ENCODE measurements around the gene NME9.
"Not testable (repeated sequence)": the region's sequence is repeated elsewhere in the genome, so short reads cannot be mapped to it uniquely, and the experiment has no call there.

The NME9 gene

GRCh38 chr3:138329127-138329983, at the start of gene NME9:
TSS of gene NME9 (minus strand) at chr3:138329851. CDS start at chr3:138329335, 516 bp downstream.
- in situ Hi-C loops (cut with MboI; ENCODE audit: low sequenced_read_pairs), result no loop called here

DNA sequence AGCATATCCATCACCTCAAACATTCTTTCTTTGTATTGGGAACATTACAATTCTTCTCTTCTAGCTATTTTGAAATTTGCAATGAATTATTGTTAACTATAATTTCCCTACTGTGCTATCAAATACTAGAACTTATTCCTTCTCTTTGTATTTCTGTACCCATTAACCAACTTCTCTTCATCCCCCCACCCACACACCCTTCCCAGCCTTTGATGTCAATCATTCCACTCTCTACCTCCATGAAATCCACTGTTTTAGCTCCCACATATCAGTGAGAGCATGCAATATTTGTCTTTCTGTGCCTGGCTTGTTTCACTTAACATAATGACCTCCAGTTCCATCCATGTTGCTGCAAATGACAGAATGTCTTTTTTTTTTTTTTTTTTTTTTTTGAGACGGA, 49.3 kb upstream of the NME9 start:
- in situ Hi-C loops (cut with MboI; ENCODE audit: low sequenced_read_pairs), result no loop called here

DNA sequence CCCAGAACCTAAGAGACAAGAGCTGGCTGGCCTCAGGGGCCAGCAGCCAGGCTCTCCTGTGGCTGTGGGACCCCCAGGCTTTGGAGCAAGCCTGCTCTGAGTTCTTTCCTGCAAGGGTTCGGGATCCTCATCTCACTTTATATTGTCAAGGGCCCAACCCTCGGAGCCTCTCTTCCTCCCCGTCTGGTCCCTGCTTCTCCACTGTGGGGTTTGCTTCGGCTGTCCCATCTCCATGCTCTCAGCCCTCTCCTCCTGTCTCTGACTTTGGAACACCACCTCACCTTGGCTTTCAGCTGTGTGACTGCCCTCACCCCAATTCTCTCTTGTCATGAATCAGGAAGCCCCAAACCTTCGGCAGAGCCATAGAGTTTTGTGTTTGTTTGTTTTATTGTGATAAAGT, 48.7 kb upstream of the NME9 start:
- in situ Hi-C loops (cut with MboI; ENCODE audit: low sequenced_read_pairs), result no loop called here

- in situ Hi-C loops (cut with MboI; ENCODE audit: low sequenced_read_pairs), result no loop called here
Measured at GRCh38 chr3:138377804-138378203, 48.2 kb upstream of the NME9 start.

- in situ Hi-C loops (cut with MboI; ENCODE audit: low sequenced_read_pairs), result not testable (repeated sequence)
Measured at GRCh38 chr3:138377212-138377611, 47.6 kb upstream of the NME9 start.

DNA sequence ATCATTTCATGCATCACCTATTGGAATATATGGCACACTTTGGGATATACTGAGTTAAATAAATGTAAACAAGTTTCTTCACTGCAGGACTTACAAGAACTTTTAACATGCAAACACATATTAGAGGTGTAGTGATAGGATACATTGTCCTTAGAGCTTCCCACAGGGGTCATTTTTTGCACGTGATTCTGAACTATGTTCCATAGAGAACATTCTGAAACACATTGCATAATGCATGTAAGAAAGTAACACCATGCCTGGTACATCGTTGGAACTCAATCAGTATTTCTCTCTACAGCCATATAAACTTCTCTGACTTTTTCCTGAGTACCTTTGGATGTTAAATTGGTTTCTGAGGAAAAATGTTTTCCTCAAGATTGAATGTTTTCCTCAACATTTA, 47.0 kb upstream of the NME9 start:
- in situ Hi-C loops (cut with MboI; ENCODE audit: low sequenced_read_pairs), result no loop called here

DNA sequence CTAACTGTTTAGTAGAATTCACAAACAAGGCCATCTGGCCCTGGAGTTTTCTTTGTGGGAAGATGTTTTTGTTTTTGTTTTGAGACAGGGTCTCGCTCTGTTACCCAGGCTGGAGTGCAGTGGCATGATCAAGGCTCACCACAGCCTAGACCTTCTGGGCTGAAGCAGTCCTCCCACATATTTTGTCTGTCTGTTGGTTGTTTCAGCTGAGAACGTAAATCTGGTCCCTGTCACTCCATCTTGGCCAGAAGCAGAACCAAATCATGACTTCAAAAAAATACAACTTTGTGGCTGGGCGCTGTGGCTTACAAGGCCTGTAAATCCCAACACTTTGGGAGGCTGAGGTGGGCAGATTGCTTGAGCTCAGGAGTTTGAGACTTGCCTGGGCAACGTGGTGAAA, 45.8 kb upstream of the NME9 start:
- in situ Hi-C loops (cut with MboI; ENCODE audit: low sequenced_read_pairs), result no loop called here

DNA sequence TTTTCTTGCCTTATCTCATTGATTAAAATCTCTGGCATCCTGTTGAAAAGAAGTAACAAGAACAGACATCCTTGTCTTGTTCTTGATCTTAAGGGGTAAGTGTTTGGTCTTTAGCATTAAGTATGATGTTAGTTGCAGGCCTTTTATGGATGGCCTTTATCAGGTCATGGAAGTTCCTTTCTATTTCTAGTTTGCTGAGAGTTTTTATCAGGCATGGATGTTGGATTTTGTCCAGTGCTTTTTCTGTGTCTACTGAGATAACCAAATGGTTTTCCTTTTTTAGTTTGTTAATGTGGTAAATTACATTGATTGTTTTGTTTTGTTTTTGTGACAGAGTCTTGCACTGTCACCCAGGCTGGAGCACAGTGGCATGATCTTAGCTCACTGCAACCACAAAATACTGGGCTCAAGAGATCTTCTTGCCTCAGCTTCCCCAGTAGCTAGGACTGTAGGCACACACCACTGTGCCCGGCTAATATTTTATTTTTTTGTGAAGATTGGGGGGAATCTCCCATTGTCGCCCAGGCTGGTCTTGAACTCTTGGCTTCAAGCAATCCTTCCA, 45.0 kb upstream of the NME9 start:
- in situ Hi-C loops (cut with MboI; ENCODE audit: low sequenced_read_pairs), result no loop called here

- in situ Hi-C loops (cut with MboI; ENCODE audit: low sequenced_read_pairs), result no loop called here
Measured at GRCh38 chr3:138373736-138374094, 44.1 kb upstream of the NME9 start.

- in situ Hi-C loops (cut with MboI; ENCODE audit: low sequenced_read_pairs), result no loop called here
Measured at GRCh38 chr3:138373087-138373735, 43.6 kb upstream of the NME9 start.

DNA sequence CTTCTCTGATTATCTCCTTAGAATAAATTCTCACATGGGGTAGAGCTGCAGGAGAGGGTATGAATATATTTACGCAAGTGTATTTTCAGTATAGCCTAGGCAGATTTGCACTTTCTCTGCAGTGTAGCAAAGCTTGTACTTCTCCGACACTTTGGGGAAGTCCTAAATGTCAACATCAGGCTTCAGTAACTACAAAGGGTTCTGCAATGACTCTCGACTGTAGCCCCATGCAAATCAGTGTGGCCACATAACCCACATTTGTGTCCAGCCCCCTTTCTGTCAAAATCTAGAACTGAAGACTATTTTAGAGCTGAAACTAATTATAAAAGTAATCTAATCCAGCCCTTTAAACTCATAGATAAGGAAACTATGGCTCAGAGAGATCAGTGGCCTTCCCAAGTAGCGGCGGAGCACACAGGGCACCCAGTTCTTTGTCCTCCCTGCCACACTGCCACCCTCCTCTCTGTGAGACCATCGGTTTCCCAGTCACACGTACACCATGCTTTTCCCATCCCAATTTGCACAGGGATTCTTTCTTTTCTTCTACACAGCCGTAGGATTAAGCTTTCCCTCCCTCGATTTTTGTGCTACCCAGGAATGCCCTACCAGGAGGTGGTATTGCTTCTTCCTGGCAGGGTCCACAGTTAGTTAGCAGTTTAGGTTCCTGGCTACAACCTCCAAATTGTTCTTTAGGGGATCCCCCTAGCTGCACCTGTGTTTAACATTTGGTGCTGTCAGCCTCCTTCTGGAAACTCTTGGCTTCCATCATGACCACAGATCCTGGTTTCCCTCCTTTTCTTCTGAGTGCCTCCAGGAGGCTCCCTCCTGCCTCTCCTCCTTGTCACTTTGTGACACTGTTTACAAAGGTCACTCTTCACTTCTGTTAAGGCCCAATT, 41.7 kb upstream of the NME9 start:
- in situ Hi-C loops (cut with MboI; ENCODE audit: low sequenced_read_pairs), result no loop called here

DNA sequence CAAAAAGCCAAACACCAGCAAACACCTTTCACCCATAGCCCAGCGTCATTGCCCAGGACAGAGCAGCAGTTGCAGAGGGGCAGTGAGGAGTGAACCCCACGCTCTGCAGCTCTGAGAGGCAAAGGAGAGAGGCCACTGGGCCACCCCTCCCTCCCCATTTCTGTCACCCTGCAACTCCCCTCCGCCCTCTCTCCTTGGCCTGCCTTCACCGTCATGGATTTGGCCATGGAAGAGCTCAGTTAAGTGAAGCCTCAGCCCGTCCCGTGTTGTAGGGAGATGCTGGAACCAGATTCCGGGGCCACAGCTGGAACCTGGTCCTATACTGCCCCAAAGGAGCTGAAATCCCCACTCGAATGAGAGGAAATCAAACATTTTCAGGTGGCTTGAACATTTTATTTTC, 40.7 kb upstream of the NME9 start:
- in situ Hi-C loops (cut with MboI; ENCODE audit: low sequenced_read_pairs), result no loop called here

DNA sequence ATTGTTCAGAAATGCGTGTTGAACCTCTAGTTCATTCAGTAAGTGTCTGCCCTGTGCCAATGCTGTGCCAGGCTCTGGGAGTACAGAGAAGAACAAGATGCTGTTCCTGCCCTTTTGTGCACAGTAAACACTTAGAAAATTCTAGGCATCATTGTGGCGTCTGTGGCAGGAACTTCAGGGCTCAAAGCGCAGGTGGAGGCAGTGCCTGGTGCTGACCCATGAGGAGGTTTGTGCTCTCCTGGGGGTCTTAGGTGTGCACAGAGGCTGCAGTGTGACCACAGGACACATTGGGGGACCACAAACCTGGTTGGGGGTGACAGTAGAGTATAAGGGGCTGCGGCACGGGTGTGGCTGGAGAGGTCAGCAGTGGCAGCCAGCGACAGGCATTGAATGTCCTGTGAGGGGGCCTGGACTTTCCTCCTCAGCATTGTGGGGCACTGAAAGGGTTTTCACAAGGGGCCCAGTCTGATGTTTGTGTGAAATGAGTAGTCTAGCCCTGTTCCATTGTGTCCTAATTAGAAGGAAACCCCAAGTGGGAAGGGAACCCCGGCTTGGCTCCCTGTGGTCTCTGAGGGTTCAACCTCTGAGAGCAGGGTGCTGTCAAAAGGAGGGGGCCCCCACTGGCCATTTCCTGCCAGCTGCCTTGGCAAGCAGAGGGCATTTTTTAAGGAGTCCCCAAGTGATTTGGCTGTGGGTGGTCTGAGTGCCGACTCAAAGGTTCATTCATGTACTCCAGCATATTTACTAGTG, 39.7 kb upstream of the NME9 start:
- in situ Hi-C loops (cut with MboI; ENCODE audit: low sequenced_read_pairs), result no loop called here

- in situ Hi-C loops (cut with MboI; ENCODE audit: low sequenced_read_pairs), result no loop called here
Measured at GRCh38 chr3:138367911-138368310, 38.3 kb upstream of the NME9 start.

GRCh38 chr3:138367326-138367850, 37.7 kb upstream of the NME9 start:
- in situ Hi-C loops (cut with MboI; ENCODE audit: low sequenced_read_pairs), result no loop called here

DNA sequence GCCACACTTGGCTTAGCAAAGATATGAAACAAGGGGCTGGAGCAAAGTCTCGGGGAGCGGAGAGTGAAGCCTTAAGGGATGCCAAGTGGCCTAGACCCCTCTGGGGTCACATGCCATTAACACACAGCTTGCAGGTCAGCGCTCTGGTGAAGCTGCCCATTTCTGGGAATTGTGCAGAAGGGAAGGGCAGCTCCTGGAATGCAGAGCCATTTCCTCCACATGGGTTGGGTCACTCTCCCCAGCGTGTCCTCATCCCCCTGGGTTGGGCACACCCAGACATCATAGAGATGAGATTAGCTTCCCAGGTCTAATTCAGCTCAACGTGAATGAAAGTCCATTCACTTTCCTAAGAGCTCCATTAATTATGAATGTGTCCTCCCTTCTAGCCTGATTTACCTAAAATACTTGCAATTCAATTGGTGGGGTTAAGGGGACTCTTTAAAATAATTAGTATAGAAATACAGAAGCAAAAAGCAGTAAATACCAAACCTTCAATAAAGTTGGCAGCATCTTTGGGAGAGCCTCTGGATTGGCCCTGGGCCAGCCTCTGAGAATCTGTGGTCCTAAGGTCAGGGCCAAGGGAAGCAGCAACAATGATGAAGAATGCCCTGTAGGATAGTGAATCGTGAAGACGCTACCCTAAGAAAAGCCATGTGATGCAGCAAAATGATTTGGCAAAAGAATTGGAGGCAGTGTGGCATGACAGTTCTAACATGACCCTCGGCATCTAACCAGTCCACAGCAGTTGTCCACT, 36.5 kb upstream of the NME9 start:
- in situ Hi-C loops (cut with MboI; ENCODE audit: low sequenced_read_pairs), result no loop called here

GRCh38 chr3:138365253-138365555, 35.6 kb upstream of the NME9 start:
- in situ Hi-C loops (cut with MboI; ENCODE audit: low sequenced_read_pairs), result no loop called here

DNA sequence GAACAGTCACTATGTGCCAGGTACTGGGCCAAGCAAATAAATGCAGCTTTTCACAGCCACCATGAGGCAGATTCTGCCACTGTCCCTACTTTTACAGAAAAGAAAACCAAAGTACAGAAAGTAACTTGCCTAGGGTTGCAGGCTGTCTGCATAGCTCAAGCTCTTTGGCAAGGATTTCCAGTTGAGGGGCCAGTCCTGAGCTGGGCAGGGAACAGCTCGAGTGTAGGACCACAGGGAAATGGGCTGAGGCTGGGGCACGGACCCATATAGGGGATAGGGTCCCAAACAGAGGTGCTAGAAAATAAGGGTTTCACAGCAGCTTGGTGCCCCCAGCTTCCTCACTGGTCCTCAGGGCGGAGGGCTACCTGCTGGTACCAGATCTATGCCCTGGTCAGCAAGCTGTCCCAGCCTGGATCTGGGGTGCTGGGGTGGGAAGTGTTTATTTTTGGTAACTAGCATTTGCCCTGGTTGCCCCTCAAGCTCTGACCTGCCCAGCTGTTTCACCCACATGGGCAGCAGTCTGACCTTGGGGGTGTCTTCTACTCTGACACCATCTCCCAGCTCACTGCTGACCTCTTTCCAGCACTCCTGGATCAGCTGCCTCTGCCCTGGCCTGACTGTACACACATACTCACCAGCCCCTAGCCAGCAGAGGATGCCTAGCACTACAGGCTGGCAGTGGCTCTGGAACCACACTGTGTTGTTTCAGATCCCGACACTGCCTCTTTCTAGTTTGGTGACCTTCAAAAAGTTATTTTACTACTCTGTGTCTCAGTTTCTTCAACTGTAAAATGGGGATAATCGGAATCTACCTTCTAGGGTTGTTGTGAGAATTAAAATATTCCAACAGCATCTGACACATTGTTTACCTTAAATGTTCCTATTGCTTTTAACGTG, 35.0 kb upstream of the NME9 start:
- in situ Hi-C loops (cut with MboI; ENCODE audit: low sequenced_read_pairs), result no loop called here

DNA sequence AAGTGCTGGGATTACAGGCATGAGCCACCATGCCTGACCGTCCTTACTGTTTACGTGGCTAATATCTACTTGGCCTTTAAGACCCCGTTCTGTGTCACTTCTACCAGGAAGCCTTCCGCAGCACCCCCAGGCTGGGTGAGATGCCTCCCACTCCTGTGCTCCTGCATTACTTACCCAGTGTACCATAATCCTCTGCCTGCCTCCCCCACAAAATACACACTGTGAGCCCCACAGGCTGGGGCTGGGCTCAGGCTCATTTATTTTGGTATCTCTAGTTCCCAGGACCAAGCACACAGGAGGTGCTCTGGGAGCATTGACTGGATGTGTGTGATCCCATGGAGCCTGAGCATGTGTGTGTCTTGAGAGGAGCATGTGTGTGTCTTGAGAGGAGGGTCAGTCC, 33.7 kb upstream of the NME9 start:
- in situ Hi-C loops (cut with MboI; ENCODE audit: low sequenced_read_pairs), result no loop called here

All from HL-60/S4 (cell line).